ENCODE results near the gene ZBTB20. TPM values are rescaled to one million over a fixed set of nuclear protein-coding genes. Genes with fewer than 3 reads are reported as not detected.

ZBTB20 gene
- total and polyA plus RNA-seq, 10 of the 15 experiments (the other 5 are each of a cell fraction or from before 2014, with no cell fraction given) = 0.20 to 5.5 (median 2.2) TPM

GRCh38 chr3:114639171-114639570 is 507.9 kb downstream of the ZBTB20 start:
- SMC1A ChIA-PET (ENCODE audit: uncharacterized antibody, unreplicated experiment) = interaction anchor here (0.6 kb wide), 1 partner anchor 770 kb away, joined by 3 read pairs; no protein-coding TSS in a partner anchor
- no peaks in the 10 kb centered on the region for H3K4me1 ChIP-seq (ENCODE audit: control insufficient read depth, insufficient read depth, low read length)
- no peaks in the 10 kb centered on the region for H3K36me3 ChIP-seq (ENCODE audit: control insufficient read depth in 2 of 2, insufficient read depth in 2 of 2, low read length in 1 of 2)
- H3K27ac ChIP-seq (ENCODE audit: control insufficient read depth, insufficient read depth) = no peak overlapping the region
- H4K20me1 ChIP-seq (ENCODE audit: control insufficient read depth, insufficient read depth) = no peaks in the 10 kb centered on the region
- WGBS (ENCODE audit: insufficient coverage, insufficient replicate concordance, low lambda C conversion rate, missing lambda C conversion rate) = 90% methylated on average over 1 of the region's 1 CpG
- no peak for FAIRE-seq
- no peak for DNase-seq (ENCODE audit: low read depth, low spot score)
- ATAC-seq = no peak
- no peak overlapping the region for H3K4me3 ChIP-seq
- H3K9me3 ChIP-seq (replicated peaks; ENCODE audit: control insufficient read depth, insufficient read depth, low read length) = peaks cover 3% of the 10 kb centered on the region; the same call in 2 of the 3 replicates
- intact Hi-C loops (cut with micrococcal nuclease; ENCODE audit: unreplicated experiment) (no loop called here), in situ Hi-C loops (cut with MboI) (no loop called here)
- CTCF ChIA-PET = no interaction called here
- no TSS peak for BruUV-seq (replicated peaks)
- no peak overlapping the region for H3K9ac ChIP-seq (ENCODE audit: control insufficient read depth, insufficient read depth, low read length)
- H2AFZ ChIP-seq (ENCODE audit: control insufficient read depth, low read depth, low read length) = no peak overlapping the region
- TF ChIP-seq CBX5 (IDR thresholded peaks at IDR 0.05; ENCODE audit: low read depth) = no peak
- TF ChIP-seq E2F8 (IDR thresholded peaks at IDR 0.05; ENCODE audit: low read depth, partially characterized antibody) = no peak
- no peak for TF ChIP-seq ZNF274 (IDR thresholded peaks at IDR 0.05; ENCODE audit: insufficient read depth, insufficient read length)
- no peak for TF ChIP-seq CHD1 (IDR thresholded peaks at IDR 0.05; ENCODE audit: low read depth, low read length)
- TF ChIP-seq POU2F2 (IDR thresholded peaks at IDR 0.05; ENCODE audit: borderline replicate concordance, low read depth, low read length) = no peak
- no peak for TF ChIP-seq BCLAF1 (IDR thresholded peaks at IDR 0.05)
- TF ChIP-seq, protein P1, sequence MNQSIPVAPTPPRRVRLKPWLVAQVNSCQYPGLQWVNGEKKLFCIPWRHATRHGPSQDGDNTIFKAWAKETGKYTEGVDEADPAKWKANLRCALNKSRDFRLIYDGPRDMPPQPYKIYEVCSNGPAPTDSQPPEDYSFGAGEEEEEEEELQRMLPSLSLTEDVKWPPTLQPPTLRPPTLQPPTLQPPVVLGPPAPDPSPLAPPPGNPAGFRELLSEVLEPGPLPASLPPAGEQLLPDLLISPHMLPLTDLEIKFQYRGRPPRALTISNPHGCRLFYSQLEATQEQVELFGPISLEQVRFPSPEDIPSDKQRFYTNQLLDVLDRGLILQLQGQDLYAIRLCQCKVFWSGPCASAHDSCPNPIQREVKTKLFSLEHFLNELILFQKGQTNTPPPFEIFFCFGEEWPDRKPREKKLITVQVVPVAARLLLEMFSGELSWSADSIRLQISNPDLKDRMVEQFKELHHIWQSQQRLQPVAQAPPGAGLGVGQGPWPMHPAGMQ (IDR thresholded peaks at IDR 0.05; ENCODE audit: borderline replicate concordance) = no peak
- no peak for TF ChIP-seq SPI1 (IDR thresholded peaks at IDR 0.05; ENCODE audit: borderline replicate concordance, insufficient read depth, low read depth, low read length)
- TF ChIP-seq SMAD5 (IDR thresholded peaks at IDR 0.05; ENCODE audit: low read depth) = no peak
- no peak for TF ChIP-seq STAT1 (conservative IDR thresholded peaks at IDR 0.05)
- no peak for TF ChIP-seq POLR2AphosphoS5 (IDR thresholded peaks at IDR 0.05; ENCODE audit: low read length)
- no peak for TF ChIP-seq HSF1 (IDR thresholded peaks at IDR 0.05; ENCODE audit: low read depth, low read length)
- no peak for TF ChIP-seq TARDBP (IDR thresholded peaks at IDR 0.05; ENCODE audit: borderline replicate concordance)
- TF ChIP-seq YBX1 (IDR thresholded peaks at IDR 0.05) = no peak
- no peak for TF ChIP-seq E2F4 (IDR thresholded peaks at IDR 0.05; ENCODE audit: low read depth, low read length)
- TF ChIP-seq TCF7 (IDR thresholded peaks at IDR 0.05; ENCODE audit: borderline replicate concordance) = no peak
- no peak for TF ChIP-seq CHD4 (IDR thresholded peaks at IDR 0.05)
- H3K79me2 ChIP-seq (ENCODE audit: control insufficient read depth, insufficient read depth, low read length) = no peaks in the 10 kb centered on the region
- POLR2A ChIA-PET = no interaction called here
- no peaks in the 10 kb centered on the region for H3K27me3 ChIP-seq (replicated peaks in 1 of 2; ENCODE audit: control insufficient read depth in 2 of 2, insufficient read depth in 2 of 2, low read length in 1 of 2)
- no peak overlapping the region for H3K4me2 ChIP-seq (ENCODE audit: control insufficient read depth, insufficient read depth)
- RAD21 ChIA-PET (ENCODE audit: unreplicated experiment) = no interaction called here
